NCI-H2107 (cell line): ENCODE data around the gene TFDP2.
A peak's percentile ranks its signal among the peaks of the same experiment; 100 is the strongest.

Experiments used
- DNase-seq: peaks from one replicate; lab custom pipeline; 2025; lab: John Stamatoyannopoulos, UW

TFDP2 gene

DNA sequence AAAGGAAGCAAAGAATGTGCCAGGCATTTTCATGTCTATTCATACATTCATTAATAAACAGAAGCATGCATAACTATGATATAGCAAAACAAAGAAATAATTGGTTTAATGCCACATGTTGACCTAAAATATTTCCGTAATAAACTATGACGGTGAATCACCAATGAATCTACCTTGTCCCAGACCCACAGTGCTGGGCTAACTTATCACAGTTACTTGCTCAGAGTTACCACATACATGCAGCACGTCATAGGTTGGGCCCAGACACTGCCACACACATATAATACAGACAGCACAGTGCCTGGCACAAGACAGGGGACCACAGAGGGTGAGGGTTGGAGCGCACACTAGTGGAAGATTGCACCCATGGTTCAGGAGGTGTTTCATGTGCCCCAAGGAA lies 186.0 kb downstream of the TFDP2 start:
- DNase-seq = no peak

DNA sequence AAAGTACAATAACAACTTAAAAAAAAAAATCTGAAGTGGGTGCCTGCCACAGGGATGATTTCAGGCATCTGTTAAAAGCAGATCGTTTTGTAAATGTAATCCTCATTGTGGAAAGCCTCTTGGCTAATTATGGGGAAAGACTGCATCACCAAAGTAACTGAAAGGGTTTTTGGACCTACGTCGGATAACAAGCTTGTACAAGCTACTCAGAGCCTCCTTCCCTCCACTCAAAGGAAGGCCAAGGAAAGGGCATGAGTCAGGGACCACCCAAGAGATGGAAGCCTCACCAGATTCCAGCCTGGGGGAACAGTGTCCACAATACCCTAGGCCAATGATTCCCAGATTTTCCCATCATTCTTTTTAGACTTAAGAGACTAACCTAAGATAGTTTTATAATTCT lies 188.6 kb downstream of the TFDP2 start:
- no peak for DNase-seq

DNA sequence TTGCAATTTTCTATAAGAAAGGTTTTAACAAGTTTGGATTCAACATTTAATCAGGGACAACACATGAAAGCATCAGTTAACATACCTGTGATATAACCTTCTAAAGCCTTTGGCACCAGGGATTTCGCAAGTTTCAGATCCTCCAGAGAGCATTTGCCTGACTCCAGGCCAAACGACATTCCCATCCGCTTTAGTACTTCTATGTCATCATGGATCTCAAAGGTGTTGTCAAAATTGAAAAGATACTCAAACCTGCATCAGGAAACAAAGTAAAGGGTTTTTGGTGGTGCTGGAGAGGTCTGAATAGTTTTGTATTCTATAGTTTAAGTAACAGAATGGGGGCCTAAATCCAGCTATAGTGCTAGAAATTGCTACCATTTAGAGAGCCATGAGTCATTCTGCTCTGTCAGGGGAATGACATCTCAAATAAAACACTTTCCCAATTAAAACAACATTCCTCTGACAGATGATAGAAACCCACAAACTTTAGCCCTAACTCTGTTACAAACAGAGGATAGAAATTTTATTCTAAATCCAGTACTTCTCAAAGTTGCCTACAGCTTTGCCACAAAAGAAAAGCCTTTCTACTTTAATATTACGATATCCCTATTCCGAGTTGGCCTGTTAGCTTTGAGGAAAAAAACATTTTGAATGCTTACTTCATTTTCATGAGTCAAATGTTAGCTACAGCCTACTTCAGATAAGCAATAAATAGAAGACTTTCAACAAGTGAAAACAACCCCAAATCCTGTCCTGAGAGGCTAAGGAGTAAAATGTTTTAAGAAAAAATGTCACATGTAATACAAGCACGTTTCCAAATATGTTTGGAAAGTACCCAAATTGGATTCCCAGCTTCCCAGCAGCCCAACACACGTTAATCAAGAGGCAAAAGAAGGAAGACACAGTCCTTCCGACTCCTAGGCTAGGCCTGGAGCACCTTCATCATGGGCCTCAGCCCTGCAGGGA lies 189.5 kb downstream of the TFDP2 start:
- DNase-seq = no peak

DNA sequence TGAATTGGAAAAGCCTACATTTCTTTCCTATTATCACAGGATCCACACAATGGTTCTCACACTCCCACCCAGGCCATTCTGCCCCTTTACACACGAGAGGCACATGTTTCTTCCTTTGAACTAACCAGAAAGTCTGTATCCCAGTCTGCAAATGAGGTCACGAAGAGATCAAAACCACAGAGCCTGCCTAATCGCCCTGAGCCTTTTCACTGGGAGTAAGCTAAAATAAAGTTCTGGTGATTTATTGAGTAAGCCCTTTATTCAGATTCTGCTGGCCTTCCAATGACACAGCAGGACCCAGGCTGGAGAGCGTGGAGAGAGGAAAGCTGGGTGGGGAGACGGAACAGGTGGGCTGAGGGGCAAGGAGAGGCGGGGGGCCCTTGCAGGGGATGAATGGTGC lies 194.2 kb downstream of the TFDP2 start:
- no peak for DNase-seq

DNA sequence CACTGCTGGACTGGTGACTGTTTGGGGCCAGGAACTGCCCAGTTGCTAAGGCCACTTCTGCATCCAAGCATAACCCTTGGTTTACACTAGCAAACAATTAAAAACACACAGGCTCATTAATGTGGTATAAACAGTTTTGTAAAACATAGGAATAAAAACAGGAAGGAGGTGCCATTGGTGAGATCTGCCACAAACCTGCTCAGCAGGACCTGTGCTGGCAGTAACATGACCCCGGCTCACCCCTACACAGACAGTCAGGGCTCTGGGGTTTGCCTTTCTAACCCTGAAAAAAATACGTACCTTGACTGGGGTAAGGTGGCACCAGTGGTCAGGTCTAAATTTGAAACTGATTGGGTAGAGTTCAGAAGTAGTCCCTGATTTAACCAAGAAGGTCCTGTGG lies 196.7 kb downstream of the TFDP2 start:
- no peak for DNase-seq

DNA sequence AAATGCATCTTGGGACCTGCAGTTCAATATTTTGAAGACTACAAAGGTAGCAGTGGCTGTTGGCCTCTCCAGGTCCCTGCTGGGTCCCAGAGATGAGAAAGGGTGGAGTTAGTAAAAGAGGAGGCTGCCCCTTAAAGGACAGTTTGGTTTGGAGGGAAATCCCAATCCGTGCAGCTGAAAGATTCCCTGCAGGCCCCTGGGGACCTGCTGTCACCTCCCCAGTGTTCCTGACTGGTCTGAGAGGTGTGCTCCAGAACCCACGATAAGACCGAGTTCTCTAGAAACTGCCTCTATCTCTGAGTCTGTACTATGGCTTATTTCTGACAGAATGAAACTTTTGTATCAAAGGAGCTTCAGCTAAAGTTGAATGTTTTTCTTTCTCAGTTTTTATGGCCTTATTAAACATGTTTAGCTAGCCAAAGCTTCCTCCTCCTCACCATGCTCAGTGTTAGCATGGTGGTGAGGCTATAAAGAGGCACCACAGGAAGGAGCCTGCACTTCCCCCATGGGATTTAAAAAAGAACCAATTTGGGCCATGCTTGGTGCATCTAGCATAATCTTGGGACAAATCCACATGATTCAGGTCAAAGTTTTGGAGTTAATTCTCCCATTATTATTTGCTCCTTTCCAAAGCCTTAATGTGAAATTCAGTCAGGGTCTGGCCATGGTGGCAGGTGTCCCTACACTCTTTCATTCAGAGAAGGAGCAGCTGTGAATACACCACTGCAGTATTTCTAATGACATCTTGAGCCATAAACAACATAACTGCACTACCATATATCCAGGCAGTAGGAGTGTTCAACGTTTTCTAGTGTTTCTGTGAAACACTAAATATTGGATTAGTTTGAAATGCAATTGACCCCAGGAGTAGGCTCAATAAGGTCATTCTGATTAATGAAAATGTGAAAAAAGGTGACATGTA lies 198.5 kb downstream of the TFDP2 start:
- no peak for DNase-seq

DNA sequence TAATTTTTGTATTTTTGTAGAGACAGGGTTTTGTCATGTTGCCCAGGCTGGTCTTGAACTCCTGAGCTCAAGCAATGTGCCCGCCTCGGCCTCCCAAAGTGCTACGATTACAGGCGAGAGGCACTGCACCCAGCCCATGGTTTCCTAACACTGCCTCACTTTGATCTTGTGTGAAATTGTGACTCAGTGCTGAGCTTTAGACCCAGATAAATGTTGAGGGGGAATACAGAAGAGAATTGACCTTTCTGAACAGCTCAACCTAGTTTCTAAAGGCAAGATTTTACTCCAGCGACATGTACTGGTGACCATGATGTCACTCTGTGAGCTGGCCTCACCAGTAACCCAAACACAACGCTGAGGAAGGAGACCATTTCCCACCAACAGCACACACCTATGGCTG lies 199.4 kb downstream of the TFDP2 start:
- no peak for DNase-seq

DNA sequence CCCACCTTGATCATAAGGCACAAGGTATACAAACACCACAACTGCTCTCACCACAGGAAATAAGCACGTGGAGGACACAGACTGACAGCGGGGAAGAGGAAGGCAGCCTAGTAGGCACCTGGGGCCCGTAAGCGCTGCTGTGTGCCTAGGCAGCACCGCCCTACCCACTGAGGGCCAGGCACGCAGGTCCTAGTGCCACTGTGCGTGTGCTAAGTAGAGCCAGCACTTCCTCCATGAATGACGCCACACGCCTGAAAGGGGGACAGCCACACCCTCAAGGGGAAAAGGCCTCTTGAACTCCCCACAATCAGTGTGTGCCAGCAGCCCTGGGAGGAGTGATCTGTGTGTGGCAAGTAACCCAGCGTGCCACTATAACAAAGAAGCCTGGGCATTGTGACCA lies 199.9 kb downstream of the TFDP2 start:
- DNase-seq = no peak

DNA sequence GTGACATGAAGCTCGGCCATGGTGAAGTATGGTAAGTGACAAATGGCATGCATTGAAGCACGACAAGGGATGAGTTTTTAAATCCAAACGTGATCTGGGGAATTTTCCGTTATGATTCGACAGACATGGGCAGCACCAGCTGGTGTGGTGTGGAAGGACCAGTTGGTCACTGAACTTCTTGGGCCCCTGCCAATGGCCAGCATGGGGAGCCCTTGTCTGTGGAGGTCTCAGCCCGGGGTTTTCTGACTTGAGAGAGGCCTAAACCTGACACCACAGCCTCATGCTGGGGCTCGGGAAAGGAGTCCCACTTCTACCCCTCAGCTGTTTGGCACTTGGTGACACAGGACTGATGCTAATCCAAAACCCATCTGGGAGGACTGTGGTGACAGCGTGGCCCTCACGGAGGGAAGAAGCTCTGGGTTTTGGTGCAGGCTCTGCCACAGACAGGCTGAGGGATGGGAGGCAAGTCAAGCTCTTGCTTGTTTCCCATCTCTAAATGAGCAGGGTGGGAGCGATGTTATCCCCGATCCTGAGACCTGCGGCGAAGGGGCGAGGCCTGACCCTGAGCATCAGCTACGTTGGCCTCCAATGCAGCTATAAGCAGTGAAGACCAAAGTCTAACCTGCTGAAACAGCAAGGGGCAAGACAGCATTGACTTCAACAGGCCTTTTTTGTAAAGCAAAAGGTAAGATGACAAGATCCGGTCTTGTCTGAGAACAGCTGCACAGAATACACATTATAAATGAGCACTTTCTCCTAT lies 203.4 kb downstream of the TFDP2 start:
- no peak for DNase-seq

DNA sequence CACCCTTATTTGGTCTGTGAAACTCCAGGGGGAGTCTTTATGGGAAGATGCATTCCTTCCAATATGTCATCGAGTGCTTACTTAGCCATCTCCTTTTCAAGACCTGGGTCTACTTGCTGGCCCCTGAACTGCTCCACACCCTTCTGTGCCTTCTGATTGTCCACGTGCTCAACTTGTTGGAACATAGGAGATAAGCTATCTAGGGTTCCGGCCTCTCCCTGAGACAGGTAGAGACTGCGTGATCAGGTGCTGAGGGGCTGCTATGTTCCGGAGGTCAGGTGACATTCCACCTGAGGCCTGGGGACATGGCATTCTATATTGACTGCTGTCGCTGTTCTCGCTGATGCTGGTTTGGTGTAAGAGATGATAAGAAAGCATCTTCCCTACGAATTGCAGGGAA lies 207.3 kb downstream of the TFDP2 start:
- no peak for DNase-seq

DNA sequence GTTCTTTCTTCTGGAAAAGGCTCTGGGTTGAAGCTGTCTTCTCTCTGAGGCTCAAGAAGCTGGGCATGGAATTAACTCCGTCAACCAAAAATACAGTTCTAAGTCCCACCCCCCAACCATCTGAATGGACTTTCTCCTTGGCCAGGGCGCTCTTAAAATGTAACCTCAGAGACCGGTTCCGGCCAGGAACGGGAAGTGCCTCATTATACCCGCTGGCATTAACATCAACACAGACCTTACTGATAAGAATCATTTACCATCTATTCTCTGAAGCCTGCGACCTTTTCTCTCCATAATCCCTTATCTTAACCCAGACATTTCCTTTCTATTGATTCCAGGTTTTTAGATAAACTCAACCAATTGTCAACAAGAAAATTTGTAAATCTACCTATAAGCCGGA lies 208.3 kb downstream of the TFDP2 start:
- DNase-seq = no peak

DNA sequence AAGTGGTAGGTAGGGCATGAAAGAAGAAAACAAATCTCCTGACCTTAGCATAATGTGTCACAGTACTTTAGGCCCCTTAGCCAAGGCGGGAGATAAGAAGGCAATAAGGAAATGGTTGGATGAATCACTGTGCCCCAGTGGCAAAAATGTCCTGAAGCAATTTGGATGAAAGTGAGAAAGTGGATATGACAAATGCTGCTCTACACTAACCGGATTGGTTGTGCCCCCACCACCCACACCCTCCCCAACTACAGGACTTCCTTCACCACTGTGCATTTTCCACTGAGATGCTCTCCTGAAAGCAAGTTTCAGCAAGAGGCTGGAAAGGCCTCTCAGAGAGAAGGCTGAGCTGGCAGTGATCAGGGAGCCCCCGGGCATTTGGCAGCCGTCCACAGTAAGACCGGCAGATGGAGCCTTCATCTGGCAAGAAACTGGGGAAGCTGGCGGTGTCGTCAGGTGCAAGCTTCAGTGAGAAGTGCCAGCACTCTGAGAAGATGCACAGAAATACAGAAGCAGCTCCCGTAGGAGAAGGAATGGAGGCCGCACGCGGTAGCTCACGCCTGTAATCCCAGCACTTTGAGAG lies 209.1 kb downstream of the TFDP2 start:
- DNase-seq = peak; percentile 14

DNA sequence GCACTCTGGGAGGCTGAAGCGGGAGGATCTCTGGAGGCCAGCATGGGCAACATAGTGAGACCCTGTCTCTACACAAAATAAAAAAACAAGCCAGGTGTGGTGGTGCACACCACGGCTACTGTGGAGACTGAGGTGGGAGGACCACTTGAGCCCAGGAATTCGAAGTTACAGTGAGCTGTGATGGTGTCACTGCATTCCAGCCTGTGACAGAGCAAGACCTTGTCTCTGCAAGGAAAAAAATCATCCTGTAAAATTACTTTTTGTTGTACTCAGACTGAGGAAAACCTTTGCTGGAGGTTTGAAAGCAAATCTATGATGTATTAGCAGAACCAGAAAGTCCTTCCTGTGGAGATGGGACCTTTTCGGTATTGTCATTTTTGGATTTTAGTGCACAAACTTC lies 209.6 kb downstream of the TFDP2 start:
- no peak for DNase-seq

DNA sequence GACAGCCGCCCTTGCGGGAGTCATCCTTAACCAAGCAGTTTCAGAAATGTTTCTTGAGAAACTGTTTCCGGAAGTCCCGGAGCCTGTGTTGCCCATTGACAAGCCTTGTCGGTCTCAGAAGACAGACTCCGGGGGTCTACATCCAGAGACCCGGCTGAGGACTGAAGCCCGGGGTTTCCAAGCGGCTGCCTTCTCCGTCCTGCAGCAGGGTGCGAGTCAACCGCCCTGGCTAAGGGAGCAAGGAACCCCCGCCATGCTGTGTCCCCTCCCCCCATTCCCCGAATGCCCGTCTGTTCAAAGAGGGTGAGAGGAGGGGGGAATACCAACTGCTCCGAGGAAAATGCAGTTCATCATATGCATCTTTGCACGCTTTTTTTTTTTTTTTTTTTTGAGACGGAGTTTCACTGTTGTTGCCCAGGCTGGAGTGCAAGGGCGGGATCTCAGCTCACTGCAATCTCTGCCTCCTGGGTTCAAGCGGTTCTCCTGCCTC lies 211.3 kb downstream of the TFDP2 start:
- no peak for DNase-seq

DNA sequence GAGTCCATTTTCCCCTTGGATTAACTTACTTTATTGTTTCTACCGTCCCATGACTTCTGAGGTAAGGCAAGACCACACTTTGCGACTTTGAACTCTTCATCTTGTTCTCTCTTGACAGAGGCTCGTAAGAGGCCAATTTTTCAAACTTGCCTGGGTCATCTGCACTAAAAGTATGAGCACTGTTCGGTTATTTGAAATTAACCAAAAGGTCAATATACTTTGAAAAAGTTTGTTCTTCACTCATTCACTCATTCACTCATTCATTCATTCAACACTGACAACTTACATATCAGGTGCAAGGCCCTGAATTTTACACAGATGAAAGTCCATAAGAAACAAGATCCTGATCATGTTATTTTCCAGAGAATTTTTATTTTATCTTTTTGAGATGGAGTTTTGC lies 215.0 kb downstream of the TFDP2 start:
- DNase-seq = no peak

DNA sequence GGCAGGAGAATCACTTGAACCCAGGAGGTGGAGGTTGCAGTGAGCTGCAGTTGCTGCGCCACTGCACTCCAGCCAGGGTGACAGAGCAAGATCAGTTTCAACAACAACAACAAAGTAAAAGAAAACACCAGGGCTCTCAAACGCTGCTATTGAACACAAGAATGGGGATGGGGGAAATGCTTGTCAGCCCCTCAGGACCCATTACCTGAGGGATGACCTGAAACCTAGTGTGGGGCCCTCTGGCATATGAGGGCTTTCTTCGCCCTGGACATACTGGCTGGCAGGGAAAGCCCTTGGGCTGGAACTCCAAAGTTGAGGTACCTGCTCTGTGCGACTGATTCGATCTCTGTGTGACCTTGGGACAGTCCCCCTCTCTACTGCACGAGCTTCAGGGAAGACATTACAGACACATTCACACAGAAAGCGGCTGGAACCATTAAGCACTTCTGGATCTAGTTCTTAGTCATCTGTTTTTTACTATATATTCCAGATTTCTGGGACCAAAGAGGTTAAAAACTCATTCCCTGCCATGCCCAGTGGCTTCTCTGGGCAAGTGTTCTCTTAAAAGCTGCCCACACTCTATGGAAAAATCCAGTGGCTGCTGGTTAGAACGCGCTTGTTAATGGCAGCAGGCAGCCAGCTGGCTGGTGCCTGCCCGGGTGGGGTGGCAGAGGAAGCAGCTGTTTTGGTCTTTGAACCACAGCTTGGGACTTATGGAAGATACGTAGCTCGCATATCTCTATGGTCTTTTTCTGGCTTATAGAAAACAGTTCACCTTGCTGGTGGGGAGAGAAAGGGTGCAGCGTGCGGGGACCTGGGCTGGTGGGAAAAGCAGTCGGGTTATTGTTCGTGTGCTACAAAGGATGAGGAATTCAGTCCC lies 215.7 kb downstream of the TFDP2 start:
- DNase-seq = no peak

DNA sequence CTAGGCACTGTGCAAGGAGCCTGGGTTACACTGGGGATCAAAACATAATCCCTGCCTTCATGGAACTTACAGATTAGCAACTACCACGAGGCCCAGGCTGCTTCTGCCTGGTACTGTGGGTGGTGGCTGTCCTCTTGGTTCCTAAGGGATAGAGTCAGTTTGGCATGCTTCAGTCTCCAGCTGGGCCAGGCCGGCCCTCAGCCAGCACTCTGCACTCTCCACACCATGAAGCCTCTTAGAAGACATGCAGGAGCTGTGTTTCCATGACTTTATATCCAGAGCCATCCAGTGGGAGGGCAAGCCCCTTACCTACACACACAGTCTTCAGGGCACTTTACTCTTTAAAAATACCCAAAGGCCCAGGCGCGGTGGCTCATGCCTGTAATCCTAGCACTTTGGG lies 218.5 kb downstream of the TFDP2 start:
- DNase-seq = no peak

DNA sequence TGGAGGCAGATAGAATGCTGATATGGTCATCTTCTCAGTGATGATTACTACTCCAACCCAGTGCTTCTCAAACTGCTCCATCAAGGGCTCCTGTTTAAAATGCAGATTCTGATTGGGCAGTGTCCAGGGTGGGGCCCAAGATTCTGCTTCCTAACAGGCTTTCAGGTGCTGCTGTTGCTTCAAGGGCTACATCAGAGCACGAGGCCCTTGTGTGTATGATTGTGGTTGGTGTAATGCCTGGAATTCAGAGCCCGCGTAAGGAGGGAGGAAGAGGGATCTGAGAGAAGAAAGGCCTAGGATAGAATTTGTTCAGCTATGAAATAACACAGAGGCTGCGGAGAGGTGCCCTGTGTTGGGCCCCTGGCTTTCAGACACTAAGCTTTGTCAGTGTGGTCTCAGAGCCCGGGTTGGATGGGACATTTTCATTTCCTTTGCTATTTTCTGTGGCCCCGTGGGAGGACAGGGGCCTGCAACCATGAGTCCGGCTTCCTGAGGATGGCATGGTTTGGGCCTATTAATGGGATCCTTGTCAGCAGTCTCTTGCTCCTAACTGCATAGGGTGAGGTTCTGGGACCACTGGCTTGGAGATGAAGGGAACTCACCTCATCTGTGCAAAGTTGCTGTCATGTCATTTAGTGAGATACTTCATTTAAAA lies 219.9 kb downstream of the TFDP2 start:
- no peak for DNase-seq

DNA sequence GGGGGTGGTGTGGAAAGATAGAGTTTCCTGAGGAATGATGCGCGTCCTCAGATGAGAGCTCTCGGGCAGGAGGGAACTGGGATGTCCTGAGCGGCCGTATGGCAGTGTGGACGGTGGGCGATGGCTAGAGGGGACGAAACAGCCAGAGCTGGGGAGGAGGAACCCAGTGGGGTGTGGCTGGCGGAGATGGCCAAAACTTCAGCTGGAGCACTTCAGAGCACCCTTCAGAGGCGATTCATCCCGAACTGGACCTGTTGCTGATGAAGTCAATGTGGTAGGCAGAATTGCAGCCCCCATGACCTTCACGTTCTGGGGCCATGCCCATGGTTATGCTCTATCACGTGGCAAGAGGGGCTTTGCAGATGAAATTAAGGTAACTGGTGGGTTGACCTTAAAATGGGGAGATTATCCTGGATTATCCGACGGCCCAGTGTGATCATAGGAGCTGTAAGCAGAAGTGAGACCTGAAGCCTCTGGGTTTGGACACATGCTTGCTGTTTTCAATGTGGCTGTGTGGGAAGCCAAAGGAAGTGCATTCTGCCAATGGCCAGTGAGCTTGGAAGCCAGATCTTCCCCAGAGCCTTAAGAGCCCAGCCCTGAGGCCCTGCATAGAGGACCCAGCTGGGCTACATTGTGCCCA lies 220.6 kb downstream of the TFDP2 start:
- DNase-seq = no peak

DNA sequence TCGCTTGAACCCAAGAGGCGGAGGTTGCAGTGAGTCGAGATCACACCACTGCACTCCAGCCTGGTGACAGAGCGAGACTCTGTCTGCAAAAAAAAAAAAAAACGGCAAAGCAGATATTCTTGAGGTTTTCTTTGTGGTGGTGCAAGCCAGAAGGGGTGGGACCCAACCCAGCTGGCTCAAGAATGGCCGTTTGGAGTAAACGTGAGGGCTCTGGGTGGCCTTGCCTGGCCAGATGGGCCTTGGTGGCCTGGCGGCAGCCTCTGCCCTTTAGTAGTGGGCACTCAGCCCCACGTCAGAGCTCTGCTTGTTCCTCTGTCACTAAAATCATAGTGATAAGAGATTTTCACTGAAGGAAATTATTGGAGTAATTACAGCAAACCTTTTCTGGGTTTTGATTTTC lies 222.4 kb downstream of the TFDP2 start:
- DNase-seq = no peak
